GM21526 (cell line): ENCODE data around the gene CRIM1.

Experiments
- ATAC-seq: cut with Tn5 transposase; IDR thresholded peaks from one replicate; pipeline ENCODE4 v1.9.1; 2021; ENCODE audit warnings: moderate library complexity; ENCODE audit not compliant: unreplicated experiment, low FRiP score

The CRIM1 gene

GRCh38 chr2:36567711-36568408 is 212.3 kb downstream of the CRIM1 start:
- ATAC-seq = no peak

- ATAC-seq = no peak
Measured at GRCh38 chr2:36568516-36569246, 213.1 kb downstream of the CRIM1 start.

GRCh38 chr2:36569267-36569856 is 213.8 kb downstream of the CRIM1 start:
- no peak for ATAC-seq

- no peak for ATAC-seq
Measured at GRCh38 chr2:36570416-36570815, 214.8 kb downstream of the CRIM1 start.

GRCh38 chr2:36572054-36572718 is 216.6 kb downstream of the CRIM1 start:
- ATAC-seq = no peak

- no peak for ATAC-seq
Measured at GRCh38 chr2:36572719-36573059, 217.1 kb downstream of the CRIM1 start.

GRCh38 chr2:36573165-36573564 is 217.6 kb downstream of the CRIM1 start:
- no peak for ATAC-seq

GRCh38 chr2:36574560-36574959 is 219.0 kb downstream of the CRIM1 start:
- ATAC-seq = no peak

- no peak for ATAC-seq
Measured at GRCh38 chr2:36577884-36578283, 222.3 kb downstream of the CRIM1 start.

- no peak for ATAC-seq
Measured at GRCh38 chr2:36578343-36579296, 223.0 kb downstream of the CRIM1 start.

- ATAC-seq = no peak
Measured at GRCh38 chr2:36579297-36579664, 223.7 kb downstream of the CRIM1 start.

GRCh38 chr2:36582538-36582937 is 227.0 kb downstream of the CRIM1 start:
- no peak for ATAC-seq

- ATAC-seq = no peak
Measured at GRCh38 chr2:36582951-36583350, 227.4 kb downstream of the CRIM1 start.

GRCh38 chr2:36584148-36584794 is 228.7 kb downstream of the CRIM1 start:
- ATAC-seq = no peak

GRCh38 chr2:36586672-36587071 is 231.1 kb downstream of the CRIM1 start:
- no peak for ATAC-seq

- ATAC-seq = no peak
Measured at GRCh38 chr2:36587101-36587500, 231.5 kb downstream of the CRIM1 start.

GRCh38 chr2:36587556-36587955 is 232.0 kb downstream of the CRIM1 start:
- no peak for ATAC-seq

GRCh38 chr2:36589230-36589630 is 233.7 kb downstream of the CRIM1 start:
- no peak for ATAC-seq

GRCh38 chr2:36594849-36595248 is 239.3 kb downstream of the CRIM1 start:
- no peak for ATAC-seq

GRCh38 chr2:36596397-36596796 is 240.8 kb downstream of the CRIM1 start:
- no peak for ATAC-seq
